C4-2B (cell line): ENCODE data around the gene PLEKHH3.

Source experiments
- ZFX ChIP-seq: fragments of 450-650 bp; IDR thresholded peaks from 2 replicates; pipeline ENCODE4 v1.6.1; 2017
- TF ChIP-seq, protein P1 (sequence below): fragments of 450-650 bp; conservative IDR thresholded peaks from 2 replicates; pipeline ENCODE4 v1.5.1; 2017; ENCODE audit warnings: mild to moderate bottlenecking

DNA sequence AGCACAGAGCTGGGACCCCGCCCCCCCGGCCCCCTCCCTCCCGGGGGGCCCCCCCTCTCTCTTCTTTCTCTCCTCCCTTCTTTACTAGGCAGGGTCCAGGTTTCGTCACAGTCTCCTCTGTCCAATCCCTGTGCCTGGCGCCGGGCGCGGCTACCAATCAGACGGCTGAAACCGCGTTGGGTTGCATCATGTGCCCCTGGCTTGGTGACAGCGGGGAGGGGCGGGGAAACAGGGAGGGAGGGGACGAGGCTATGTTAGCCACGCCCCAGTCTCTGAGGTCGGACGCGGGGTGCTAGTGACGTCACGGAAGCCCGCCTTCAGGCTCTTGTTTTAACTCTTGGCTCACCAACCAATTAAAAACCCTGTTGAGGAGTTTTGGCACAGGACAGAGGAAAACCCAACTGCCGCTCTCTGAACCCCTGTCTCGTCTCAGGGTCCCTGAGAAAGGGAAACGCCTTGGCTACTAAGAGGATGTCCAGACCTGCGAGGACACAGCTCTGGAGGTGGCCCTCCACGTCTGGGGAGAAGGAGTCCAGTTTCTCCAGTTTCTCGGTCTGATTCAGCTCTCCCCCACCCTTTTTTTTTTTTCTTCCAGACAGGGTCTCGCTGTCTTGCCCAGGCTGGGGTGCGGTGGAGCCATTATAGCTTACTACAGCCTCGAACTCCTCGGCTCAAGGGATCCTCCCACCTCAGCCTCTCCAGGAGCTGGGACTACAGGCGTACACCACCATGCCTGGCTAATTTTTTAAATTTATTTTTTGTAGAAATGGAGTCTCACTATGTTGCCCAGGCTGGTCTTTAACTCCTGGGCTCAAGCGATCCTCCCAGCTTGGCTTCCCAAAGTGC, 441 bp upstream of the PLEKHH3 start:
- TF ChIP-seq, protein P1, sequence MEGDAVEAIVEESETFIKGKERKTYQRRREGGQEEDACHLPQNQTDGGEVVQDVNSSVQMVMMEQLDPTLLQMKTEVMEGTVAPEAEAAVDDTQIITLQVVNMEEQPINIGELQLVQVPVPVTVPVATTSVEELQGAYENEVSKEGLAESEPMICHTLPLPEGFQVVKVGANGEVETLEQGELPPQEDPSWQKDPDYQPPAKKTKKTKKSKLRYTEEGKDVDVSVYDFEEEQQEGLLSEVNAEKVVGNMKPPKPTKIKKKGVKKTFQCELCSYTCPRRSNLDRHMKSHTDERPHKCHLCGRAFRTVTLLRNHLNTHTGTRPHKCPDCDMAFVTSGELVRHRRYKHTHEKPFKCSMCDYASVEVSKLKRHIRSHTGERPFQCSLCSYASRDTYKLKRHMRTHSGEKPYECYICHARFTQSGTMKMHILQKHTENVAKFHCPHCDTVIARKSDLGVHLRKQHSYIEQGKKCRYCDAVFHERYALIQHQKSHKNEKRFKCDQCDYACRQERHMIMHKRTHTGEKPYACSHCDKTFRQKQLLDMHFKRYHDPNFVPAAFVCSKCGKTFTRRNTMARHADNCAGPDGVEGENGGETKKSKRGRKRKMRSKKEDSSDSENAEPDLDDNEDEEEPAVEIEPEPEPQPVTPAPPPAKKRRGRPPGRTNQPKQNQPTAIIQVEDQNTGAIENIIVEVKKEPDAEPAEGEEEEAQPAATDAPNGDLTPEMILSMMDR: peak; percentile 7; the same call in 1 of the 2 replicates
- no peak for TF ChIP-seq ZFX
